Measurements from ENCODE around the gene KIF21A.
"Not testable (repeated sequence)": the region's sequence is repeated elsewhere in the genome, so short reads cannot be mapped to it uniquely, and the experiment has no call there.

Gene KIF21A, protein sequence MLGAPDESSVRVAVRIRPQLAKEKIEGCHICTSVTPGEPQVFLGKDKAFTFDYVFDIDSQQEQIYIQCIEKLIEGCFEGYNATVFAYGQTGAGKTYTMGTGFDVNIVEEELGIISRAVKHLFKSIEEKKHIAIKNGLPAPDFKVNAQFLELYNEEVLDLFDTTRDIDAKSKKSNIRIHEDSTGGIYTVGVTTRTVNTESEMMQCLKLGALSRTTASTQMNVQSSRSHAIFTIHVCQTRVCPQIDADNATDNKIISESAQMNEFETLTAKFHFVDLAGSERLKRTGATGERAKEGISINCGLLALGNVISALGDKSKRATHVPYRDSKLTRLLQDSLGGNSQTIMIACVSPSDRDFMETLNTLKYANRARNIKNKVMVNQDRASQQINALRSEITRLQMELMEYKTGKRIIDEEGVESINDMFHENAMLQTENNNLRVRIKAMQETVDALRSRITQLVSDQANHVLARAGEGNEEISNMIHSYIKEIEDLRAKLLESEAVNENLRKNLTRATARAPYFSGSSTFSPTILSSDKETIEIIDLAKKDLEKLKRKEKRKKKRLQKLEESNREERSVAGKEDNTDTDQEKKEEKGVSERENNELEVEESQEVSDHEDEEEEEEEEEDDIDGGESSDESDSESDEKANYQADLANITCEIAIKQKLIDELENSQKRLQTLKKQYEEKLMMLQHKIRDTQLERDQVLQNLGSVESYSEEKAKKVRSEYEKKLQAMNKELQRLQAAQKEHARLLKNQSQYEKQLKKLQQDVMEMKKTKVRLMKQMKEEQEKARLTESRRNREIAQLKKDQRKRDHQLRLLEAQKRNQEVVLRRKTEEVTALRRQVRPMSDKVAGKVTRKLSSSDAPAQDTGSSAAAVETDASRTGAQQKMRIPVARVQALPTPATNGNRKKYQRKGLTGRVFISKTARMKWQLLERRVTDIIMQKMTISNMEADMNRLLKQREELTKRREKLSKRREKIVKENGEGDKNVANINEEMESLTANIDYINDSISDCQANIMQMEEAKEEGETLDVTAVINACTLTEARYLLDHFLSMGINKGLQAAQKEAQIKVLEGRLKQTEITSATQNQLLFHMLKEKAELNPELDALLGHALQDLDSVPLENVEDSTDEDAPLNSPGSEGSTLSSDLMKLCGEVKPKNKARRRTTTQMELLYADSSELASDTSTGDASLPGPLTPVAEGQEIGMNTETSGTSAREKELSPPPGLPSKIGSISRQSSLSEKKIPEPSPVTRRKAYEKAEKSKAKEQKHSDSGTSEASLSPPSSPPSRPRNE (N-terminal part only)

DNA sequence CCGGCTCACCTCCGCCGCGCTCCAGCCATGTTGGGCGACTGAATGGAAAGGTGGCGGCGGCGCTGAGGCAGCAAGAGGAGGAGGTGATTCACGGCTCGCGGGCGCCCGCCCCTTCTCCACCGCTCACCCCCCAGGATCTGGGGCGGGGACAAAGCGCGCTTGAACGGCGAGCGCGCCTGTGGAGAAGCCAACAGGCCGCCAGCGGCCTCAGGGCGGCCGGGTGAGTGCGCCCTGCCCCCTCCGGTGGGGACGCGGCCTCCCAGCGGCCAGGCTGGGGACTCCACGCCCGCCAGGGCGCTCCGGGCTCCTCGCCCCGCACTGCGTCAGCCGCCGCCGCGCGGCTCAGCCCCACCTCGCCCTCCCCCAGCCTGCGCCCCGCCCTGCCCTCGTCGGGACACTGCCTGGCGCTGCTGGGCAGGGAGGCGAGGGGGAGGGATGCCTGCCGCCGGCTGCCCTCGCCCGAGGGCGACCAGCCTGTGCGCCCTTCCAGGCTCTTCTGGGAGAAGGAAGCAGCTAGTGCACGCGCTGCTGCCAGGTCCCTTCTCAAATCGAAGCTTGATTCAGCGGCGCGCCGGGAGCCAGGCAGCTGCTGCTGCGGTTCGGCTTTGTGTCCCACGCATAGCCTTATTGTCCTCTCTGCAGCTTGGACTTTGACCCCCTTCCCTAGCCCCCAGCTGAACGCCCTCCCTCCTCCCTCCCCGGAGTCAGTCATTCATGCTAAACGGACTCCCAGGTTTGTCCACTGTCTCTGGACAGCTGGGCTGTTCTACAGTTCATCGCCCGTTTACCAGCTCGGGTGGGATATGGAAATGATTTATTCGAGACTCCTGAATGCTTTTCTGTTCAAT is at the start of gene KIF21A:
KIF21A (minus strand) TSS at position 40 of the 848 bp plus-strand sequence. CDS start 150 bp downstream, outside the sequence.
- peak; percentile 94 for DNase-seq (ENCODE audit: low read depth)

GRCh38 chr12:39490500-39491282 is 47.8 kb upstream of the KIF21A start:
- DNase-seq (ENCODE audit: low read depth), result peak; percentile 83

GRCh38 chr12:39483597-39483996 is 40.7 kb upstream of the KIF21A start:
- no peak for DNase-seq (ENCODE audit: low read depth)

DNA sequence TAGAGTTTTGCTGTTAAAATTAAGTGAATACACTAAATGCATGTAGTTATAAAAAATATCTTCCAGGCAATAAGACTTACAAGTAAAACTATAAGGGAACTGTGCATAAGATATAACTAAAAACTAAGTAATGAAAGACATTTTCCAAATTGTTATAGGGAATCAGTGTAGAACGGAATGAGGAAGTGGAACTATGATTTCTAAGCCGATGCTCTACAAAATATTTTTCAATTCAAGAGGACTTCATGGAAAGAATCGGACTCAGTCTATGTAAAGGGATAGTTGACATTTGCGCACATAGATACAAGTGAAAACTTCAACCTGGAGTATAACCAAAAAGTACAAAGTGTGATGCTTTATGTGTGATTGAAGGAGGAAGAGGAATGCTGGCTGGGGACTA is 40.1 kb upstream of the KIF21A start:
- DNase-seq (ENCODE audit: low read depth), result no peak

- no peak for DNase-seq (ENCODE audit: low read depth)
Observed at GRCh38 chr12:39476894-39477293, 34.0 kb upstream of the KIF21A start.

- DNase-seq (ENCODE audit: low read depth), result no peak
Observed at GRCh38 chr12:39476121-39476520, 33.2 kb upstream of the KIF21A start.

GRCh38 chr12:39475136-39475535 is 32.2 kb upstream of the KIF21A start:
- DNase-seq (ENCODE audit: low read depth), result not testable (repeated sequence)

DNA sequence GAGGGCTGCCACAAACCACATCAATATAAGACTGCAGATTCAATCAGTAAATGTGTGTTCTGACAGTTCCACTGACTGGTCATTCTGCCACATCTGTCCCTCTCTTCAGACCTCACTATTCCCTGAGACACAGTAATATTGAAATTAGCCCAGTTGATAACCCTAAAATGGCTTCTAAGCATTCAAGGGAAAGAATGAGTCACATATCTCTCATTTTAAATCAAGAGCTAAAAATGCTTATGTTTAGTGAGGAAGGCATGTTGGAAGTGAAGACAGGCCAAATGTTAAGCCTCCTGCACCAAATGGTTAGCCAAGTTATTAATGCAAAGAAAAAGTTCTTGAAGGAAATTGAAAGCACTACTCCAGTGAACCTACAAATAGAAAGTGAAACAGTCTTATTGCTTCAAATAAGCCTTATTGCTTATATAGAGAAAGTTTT is 24.5 kb upstream of the KIF21A start:
- DNase-seq (ENCODE audit: low read depth), result peak; percentile 21

GRCh38 chr12:39464976-39465695 is 22.2 kb upstream of the KIF21A start:
- DNase-seq (ENCODE audit: low read depth), result no peak

DNA sequence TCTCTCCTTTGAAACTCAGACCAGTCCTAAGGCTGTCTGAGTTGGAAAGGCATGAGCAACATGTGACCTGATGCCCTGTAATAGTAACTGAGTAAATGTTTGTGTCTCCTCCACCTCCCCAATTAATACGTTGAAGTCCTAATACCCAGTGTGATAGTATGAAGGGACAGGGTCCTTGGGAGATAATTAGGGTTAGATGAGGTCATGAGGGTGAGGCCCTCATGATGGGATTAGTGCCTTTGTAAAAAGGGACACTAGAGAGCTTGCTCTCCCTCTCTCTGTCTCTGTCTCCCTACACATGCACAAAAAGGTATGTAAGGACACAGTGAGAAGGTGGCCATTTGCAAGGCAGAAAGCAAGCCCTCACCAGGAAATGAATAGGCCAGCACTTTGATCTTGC is 18.1 kb upstream of the KIF21A start:
- DNase-seq (ENCODE audit: low read depth), result no peak

DNA sequence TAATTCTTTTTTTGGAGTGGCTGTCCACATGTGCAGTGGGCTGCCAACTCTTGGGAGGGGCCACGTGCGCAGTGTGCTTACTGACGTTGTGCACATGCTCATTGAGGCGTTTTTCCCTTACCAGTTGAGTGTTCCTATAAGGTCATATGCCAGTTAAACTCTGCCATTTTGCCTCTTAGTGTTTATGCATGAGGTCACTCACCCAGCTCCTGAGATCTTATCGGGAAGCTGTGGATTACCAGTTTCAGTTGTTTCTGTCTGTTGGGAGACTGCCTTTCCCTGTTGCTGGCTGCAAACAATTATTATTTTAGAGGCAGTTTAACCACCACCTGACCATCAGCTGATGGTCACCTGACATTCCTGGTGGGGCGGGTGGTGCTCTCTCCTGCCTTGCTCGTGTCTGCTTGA is 16.1 kb upstream of the KIF21A start:
- DNase-seq (ENCODE audit: low read depth), result no peak

GRCh38 chr12:39451977-39452376 is 9.1 kb upstream of the KIF21A start:
- no peak for DNase-seq (ENCODE audit: low read depth)

- DNase-seq (ENCODE audit: low read depth), result no peak
Observed at GRCh38 chr12:39448038-39448437, 5.1 kb upstream of the KIF21A start.

DNA sequence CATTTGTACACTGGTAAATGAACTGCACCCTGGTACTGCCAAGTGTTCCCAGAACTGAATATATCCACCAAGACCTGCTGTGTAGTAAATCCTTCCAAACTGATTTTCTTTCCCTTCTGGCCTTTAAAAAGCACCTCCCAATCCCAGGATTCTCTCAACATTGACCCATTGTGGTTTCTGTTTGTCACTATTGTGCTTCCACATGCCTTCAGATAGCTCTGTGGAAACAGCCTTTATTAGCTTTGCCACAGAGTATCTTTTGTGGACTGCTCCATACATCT is 949 bp upstream of the KIF21A start:
- no peak for DNase-seq (ENCODE audit: low read depth)

DNA sequence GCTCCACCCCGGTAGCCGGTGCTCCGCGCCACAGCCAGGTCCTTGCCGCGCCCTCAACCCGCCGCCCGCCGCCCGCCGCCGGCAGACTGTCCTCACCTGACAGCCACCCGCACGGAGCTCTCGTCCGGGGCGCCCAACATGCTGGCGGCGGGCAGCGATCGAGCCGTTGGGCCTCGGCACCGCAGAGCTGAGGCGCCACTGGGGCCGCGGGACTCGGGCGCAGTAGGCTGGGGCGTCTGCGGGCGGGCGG is 164 bp downstream of the KIF21A start:
- DNase-seq (ENCODE audit: low read depth), result no peak

GRCh38 chr12:39441963-39442830 is 723 bp downstream of the KIF21A start:
- DNase-seq (ENCODE audit: low read depth), result no peak

DNA sequence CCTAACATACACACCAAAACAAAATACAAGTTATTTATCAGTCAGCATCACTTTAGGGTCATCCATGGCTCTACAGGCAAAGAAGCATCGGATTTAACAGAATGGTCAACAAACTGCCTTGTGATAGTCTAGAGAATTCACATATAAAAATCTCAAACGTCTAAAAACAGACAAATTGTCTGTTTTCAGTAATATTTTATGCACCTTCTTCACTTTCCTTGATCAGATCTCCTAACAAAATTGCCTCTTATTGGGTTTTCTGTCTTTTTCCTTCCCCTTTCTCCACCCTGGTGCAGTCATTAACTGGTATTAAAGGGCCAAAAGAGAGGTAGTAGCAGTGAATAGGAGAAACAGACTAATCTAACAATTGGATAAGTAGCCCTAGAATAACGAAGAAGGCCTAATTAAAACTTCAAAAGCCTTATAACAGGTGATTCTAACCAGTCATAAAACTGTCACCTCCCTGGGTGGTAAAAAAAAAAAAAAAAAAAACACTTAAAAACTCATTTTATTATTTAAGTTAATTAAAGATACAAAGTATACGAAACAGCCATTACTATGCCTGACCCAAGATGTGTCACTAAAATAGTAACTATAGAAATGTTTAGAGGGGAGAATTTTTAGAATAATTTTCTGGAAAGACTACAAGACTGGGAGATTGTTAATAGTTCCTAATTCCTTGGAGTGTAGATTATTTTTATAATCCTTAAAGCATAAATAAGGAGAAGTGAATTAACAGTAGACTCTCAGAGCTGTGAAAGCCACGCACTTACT is 1.5 kb downstream of the KIF21A start:
- DNase-seq (ENCODE audit: low read depth), result no peak

DNA sequence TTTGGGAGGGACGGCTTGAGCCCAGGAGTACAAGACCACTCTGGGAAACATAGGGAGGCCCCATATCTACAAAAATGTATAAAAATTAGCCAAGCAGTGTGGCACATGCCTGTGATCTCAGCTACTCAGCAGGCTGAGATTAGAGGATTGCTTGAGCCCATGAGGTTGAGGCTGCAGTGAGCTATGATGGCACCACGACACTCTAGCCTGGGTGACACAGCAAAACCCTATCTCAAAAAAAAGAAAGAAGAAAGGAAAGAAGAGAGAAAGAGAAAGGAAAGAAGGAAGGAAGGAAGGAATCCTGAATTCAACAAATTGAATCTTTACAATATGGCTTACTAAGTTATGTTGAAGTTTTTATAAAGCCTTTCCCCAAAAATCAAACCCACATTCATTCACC is 2.1 kb downstream of the KIF21A start:
- DNase-seq (ENCODE audit: low read depth), result no peak

DNA sequence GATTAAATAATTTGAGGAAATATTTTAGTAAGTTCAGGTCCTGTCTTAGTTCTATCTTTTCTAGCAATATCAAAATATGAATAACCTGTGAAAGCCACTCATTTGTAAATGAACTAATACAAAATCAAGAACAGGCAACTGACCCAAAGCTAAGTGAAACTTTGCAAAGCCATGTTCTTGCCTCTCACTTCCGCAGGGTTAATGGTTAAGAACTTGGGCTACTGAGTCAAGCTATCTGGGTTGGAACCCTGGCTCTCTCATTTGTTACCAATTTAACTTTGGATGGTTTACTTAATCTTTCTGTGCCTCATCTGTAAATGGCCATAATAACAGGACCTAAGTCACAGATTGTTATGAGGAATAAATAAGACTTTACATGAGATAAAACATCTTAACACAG is 2.8 kb downstream of the KIF21A start:
- no peak for DNase-seq (ENCODE audit: low read depth)

All from fibroblast of gingiva (primary cell).